ENCODE results near the gene STK32B.

- TF ChIP-seq CTCF (IDR thresholded peaks at IDR 0.05) (no peak), POLR2A (IDR thresholded peaks at IDR 0.05) (no peak), EP300 (IDR thresholded peaks at IDR 0.05) (no peak)
Observed at GRCh38 chr4:5138389-5138788, 87.1 kb downstream of the STK32B start.
